Suprapubic skin (tissue), 4 donors: ENCODE results near the gene KPNA6.
"Not testable (repeated sequence)": the region's sequence is repeated elsewhere in the genome, so short reads cannot be mapped to it uniquely, and the experiment has no call there.

Experiments used
- CTCF ChIP-seq, 2 donors: fragments of 200-600 bp in 1 of 2; fragments of 450-650 bp in 1 of 2; sonication (generic) in 1 of 2; IDR thresholded peaks; one replicate each; pipeline ENCODE4 v1.5.1; 2016 to 2019; ENCODE audit warnings: antibody characterized with exemption in 2 of 2, mild to moderate bottlenecking in 1 of 2, moderate library complexity in 1 of 2
- EP300 ChIP-seq: sonication (generic); formaldehyde crosslinking; IDR thresholded peaks from one replicate; pipeline ENCODE4 v1.6.1; 2017; ENCODE audit warnings: antibody characterized with exemption
- POLR2A ChIP-seq, 2 donors: fragments of 450-650 bp; IDR thresholded peaks; one replicate each; pipeline ENCODE4 v1.6.1; 2017; ENCODE audit warnings: antibody characterized with exemption in 2 of 2, mild to moderate bottlenecking in 2 of 2, moderate library complexity in 2 of 2
- POLR2AphosphoS5 ChIP-seq, 3 donors: sonication (generic); formaldehyde crosslinking; IDR thresholded peaks; one replicate each; pipeline ENCODE4 v1.6.1; 2017; ENCODE audit warnings: antibody characterized with exemption in 3 of 3

- TF ChIP-seq CTCF (IDR thresholded peaks at IDR 0.05); POLR2A (IDR thresholded peaks at IDR 0.05); POLR2AphosphoS5 (IDR thresholded peaks at IDR 0.05); EP300: not testable (repeated sequence)
These were observed 35.4 kb downstream of the KPNA6 start for GRCh38 chr1:32143302-32143695.
